ENCODE data around the gene SVOPL. TPM values are rescaled to one million over a fixed set of nuclear protein-coding genes. Genes with fewer than 3 reads are reported as not detected.

Gene SVOPL
- total and polyA plus RNA-seq, 9 of the 15 experiments (the other 6 are each of a cell fraction or from before 2014, with no cell fraction given): 0.13 to 0.42 (median 0.20) TPM; not detected in 6

GRCh38 chr7:138581065-138581464 lies 120.1 kb downstream of the SVOPL start (continued):
- no peak for TF ChIP-seq ZNF668 (CRISPR knock-in tag; IDR thresholded peaks at IDR 0.05)
- TF ChIP-seq KDM4B (IDR thresholded peaks at IDR 0.05; ENCODE audit: borderline replicate concordance in 2 of 2, low read depth in 1 of 2): no peak
- no peak for TF ChIP-seq SREBF2 (CRISPR knock-in tag; IDR thresholded peaks at IDR 0.05)
- TF ChIP-seq RBM14 (IDR thresholded peaks at IDR 0.05; ENCODE audit: borderline replicate concordance, insufficient read depth, low read depth, low read length): no peak
- TF ChIP-seq TAF9B (IDR thresholded peaks at IDR 0.05; ENCODE audit: partially characterized antibody): no peak
- TF ChIP-seq THRB (CRISPR knock-in tag; conservative IDR thresholded peaks at IDR 0.05): no peak

GRCh38 chr7:138579671-138580070 lies 121.5 kb downstream of the SVOPL start:
- no peaks in the 10 kb centered on the region for H3K4me1 ChIP-seq (replicated peaks in 1 of 2; ENCODE audit: control insufficient read depth in 2 of 2, insufficient read depth in 2 of 2, low read length in 2 of 2)
- H3K79me2 ChIP-seq (ENCODE audit: control insufficient read depth, insufficient read depth, low read length): no peaks in the 10 kb centered on the region
- BruUV-seq (replicated peaks): no TSS peak
- FAIRE-seq (no peak), DNase-seq (ENCODE audit: extremely low read depth in 1 of 4, low spot score in 3 of 4) (no peak), ATAC-seq (no peak)
- intact Hi-C loops (cut with micrococcal nuclease): no loop called here
- POLR2A ChIA-PET: interaction anchor here (0.6 kb wide), 1 partner anchor 26 kb away, joined by 3 read pairs; no protein-coding TSS in a partner anchor
- H3K9ac ChIP-seq (ENCODE audit: insufficient read depth in 1 of 2, low read depth in 2 of 2, low read length in 2 of 2): no peak overlapping the region
- no peak overlapping the region for H2AFZ ChIP-seq (ENCODE audit: low read depth, low read length)
- no peaks in the 10 kb centered on the region for H4K20me1 ChIP-seq (replicated peaks; ENCODE audit: control insufficient read depth, insufficient read depth, low read length)
- in situ Hi-C loops (cut with MboI): no loop called here
- WGBS (ENCODE audit: insufficient coverage, low coverage, missing lambda C conversion rate): 96% methylated on average over 3 of the region's 3 CpGs
- H3K4me2 ChIP-seq (ENCODE audit: insufficient read depth, low read length): no peak overlapping the region
- H3K27ac ChIP-seq (ENCODE audit: extremely low read depth, low read depth, low read length): no peak overlapping the region
- H3K4me3 ChIP-seq: no peak overlapping the region
- CTCF ChIA-PET (ENCODE audit: low intra/inter-chr PET ratio): no interaction called here
- H3K9me3 ChIP-seq (replicated peaks; ENCODE audit: control insufficient read depth, insufficient read depth, low read depth, low read length): no peaks in the 10 kb centered on the region
- no peaks in the 10 kb centered on the region for H3K27me3 ChIP-seq (ENCODE audit: control insufficient read depth in 2 of 2, insufficient read depth in 2 of 2, low read length in 2 of 2)
- no peaks in the 10 kb centered on the region for H3K9me1 ChIP-seq (ENCODE audit: control insufficient read depth, insufficient read depth, low read length)
- H3K36me3 ChIP-seq (ENCODE audit: control insufficient read depth, insufficient read depth, low read length): peaks cover 87% of the 10 kb centered on the region
- TF ChIP-seq SAFB (IDR thresholded peaks at IDR 0.05; ENCODE audit: borderline replicate concordance, low read depth, low read length) (no peak), ETS2 (tag; IDR thresholded peaks at IDR 0.05; ENCODE audit: borderline replicate concordance, poor library complexity, severe bottlenecking) (no peak), POLR3A (IDR thresholded peaks at IDR 0.05; ENCODE audit: borderline replicate concordance, extremely low read depth, insufficient read depth, insufficient read length) (no peak), BRF2 (IDR thresholded peaks at IDR 0.05; ENCODE audit: borderline replicate concordance, insufficient read depth, insufficient read length) (no peak), PTRF (tag; IDR thresholded peaks at IDR 0.05) (no peak), RAD51 (IDR thresholded peaks at IDR 0.05; ENCODE audit: borderline replicate concordance, low read depth) (no peak), FOXK2 (conservative IDR thresholded peaks at IDR 0.05 in 1 of 2, IDR thresholded peaks at IDR 0.05 in 1 of 2; ENCODE audit: low read depth in 2 of 2) (no peak)

All from K562 (cell line).